ENCODE measurements around the gene CDH4.

DNA sequence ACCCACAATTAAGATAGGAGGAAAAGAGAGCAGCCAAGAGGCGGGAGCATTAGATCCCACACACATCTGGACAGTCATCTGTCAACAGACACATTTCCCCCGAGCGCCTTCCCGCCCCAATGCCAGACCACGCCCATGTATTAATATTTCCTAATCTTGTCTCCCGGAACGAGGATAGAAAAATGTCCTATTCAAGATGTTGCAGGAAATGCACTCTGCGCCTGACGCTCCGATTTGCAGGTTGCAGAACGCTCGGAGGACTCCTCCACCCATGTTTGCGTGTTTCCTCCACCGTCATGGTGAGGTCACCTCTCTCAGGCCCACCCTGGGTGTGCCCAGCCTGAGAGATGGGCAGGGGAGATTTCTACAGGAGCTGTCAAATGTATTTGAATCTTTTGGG, 598.4 kb downstream of the CDH4 start:
- TF ChIP-seq, protein P1, sequence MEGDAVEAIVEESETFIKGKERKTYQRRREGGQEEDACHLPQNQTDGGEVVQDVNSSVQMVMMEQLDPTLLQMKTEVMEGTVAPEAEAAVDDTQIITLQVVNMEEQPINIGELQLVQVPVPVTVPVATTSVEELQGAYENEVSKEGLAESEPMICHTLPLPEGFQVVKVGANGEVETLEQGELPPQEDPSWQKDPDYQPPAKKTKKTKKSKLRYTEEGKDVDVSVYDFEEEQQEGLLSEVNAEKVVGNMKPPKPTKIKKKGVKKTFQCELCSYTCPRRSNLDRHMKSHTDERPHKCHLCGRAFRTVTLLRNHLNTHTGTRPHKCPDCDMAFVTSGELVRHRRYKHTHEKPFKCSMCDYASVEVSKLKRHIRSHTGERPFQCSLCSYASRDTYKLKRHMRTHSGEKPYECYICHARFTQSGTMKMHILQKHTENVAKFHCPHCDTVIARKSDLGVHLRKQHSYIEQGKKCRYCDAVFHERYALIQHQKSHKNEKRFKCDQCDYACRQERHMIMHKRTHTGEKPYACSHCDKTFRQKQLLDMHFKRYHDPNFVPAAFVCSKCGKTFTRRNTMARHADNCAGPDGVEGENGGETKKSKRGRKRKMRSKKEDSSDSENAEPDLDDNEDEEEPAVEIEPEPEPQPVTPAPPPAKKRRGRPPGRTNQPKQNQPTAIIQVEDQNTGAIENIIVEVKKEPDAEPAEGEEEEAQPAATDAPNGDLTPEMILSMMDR (IDR thresholded peaks at IDR 0.05) = no peak
- TF ChIP-seq POLR2A (IDR thresholded peaks at IDR 0.05) = no peak
